GM12873 (cell line): ENCODE data around the gene CXCL17.

ENCODE experiments used
- TF ChIP-seq, protein P1 (sequence below): IDR thresholded peaks from 2 replicates; pipeline ENCODE4 v1.5.1; 2012; ENCODE audit warnings: low read depth, mild to moderate bottlenecking, moderate library complexity, low read length, control low read depth; ENCODE audit not compliant: insufficient read depth; ENCODE audit errors: missing control alignments

The CXCL17 gene

DNA sequence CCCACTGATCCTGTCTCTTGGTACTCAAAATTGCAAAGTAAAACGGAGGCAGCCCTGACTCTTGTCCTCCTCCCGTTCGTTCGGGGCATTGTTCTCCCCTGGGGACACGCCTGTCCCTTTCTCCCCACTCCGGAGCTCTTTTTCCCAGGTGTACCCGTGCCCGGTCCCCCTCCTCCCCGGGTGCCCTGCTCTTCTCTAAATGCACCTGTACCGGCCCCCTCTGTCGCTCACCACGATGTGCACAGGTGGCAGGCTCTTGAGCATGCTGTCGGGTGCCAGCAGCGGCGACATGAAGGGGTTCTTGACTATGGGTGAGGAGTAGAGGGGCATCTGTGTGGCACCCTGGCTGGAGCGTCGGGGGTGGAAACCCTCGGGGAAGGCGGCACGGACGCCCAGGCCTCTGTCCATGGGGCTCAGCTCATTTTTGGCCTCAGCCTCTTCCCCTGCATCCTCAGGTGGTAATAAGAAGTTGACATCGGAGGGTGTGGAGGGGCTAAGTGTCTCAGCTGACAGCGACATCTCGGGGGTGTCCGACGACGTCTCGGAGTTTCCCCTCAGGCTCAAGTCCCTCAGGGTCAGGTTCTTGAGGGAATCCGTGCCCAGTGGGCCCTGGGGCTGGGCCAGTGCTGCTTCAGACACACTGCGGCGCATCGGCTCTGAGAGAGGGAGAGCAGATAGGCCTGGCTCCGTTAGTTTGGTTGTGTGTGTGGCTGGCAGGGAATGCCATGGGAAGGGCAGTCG is 40.2 kb downstream of the CXCL17 start:
- TF ChIP-seq, protein P1, sequence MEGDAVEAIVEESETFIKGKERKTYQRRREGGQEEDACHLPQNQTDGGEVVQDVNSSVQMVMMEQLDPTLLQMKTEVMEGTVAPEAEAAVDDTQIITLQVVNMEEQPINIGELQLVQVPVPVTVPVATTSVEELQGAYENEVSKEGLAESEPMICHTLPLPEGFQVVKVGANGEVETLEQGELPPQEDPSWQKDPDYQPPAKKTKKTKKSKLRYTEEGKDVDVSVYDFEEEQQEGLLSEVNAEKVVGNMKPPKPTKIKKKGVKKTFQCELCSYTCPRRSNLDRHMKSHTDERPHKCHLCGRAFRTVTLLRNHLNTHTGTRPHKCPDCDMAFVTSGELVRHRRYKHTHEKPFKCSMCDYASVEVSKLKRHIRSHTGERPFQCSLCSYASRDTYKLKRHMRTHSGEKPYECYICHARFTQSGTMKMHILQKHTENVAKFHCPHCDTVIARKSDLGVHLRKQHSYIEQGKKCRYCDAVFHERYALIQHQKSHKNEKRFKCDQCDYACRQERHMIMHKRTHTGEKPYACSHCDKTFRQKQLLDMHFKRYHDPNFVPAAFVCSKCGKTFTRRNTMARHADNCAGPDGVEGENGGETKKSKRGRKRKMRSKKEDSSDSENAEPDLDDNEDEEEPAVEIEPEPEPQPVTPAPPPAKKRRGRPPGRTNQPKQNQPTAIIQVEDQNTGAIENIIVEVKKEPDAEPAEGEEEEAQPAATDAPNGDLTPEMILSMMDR, result no peak

DNA sequence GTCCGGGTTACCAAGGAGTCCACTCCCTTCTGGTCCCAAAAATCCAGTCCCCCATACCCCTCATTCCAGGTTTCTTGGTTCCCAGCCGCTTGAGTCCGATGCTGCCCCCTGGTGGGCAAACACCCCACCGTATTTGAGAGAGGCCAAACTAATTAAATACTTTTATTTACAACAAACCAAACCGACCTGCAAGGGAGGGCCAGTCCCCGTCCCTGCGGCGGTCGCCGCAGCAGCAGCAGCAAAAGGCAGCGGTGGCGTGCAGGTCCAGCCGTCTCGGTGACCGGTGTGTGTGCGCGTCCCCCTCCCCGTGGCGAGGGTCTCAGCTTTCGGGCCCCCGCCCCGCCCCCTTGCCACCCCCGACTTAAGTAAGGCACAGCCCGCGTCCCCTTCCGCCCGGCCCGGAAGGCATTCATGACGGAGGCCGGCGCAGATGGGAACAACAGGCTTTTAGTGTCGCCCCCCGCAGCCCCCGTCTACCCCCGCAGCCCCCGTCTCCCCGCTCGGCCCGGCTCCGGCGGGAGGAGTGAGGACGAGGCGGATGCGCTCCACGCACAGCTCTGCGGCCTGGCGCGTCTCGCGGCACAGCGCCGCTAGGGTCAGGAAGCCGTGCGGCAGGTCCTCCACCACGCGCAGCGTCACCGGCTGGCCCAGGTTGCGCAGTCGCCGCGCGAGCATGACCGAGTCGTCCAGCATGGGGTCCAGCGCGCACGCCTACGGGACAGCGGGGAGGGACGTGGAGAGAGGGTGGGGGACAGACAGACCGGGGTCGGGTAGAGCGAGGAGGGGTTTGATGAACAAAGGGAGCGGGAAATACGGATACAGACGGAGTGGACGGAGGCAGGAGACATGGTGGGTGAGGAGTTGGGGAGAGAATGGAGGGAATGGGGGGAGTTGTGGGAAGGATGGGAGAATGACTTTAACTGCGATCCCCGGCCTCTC is 41.1 kb downstream of the CXCL17 start:
- TF ChIP-seq, protein P1, result peak; percentile 74

DNA sequence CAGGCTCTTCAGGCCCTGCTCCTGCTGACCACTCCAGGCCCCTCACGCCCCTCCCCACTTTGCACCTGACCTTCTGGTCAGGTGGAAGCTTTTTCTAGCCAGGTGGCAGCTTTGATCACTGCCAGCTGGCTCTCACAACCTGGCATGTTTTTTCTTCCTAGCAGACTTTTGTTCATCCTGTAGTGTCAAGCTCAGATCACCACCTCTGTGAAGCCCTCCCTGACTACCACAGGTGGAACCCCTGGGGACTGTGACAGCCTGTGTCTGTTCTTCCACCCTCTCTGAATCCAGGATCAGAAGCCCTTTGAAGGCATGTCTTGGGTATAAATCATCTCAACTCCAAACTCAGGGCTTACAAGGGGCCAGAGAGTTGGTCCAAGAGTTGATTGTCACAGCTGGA is 42.3 kb downstream of the CXCL17 start:
- TF ChIP-seq, protein P1, result no peak

DNA sequence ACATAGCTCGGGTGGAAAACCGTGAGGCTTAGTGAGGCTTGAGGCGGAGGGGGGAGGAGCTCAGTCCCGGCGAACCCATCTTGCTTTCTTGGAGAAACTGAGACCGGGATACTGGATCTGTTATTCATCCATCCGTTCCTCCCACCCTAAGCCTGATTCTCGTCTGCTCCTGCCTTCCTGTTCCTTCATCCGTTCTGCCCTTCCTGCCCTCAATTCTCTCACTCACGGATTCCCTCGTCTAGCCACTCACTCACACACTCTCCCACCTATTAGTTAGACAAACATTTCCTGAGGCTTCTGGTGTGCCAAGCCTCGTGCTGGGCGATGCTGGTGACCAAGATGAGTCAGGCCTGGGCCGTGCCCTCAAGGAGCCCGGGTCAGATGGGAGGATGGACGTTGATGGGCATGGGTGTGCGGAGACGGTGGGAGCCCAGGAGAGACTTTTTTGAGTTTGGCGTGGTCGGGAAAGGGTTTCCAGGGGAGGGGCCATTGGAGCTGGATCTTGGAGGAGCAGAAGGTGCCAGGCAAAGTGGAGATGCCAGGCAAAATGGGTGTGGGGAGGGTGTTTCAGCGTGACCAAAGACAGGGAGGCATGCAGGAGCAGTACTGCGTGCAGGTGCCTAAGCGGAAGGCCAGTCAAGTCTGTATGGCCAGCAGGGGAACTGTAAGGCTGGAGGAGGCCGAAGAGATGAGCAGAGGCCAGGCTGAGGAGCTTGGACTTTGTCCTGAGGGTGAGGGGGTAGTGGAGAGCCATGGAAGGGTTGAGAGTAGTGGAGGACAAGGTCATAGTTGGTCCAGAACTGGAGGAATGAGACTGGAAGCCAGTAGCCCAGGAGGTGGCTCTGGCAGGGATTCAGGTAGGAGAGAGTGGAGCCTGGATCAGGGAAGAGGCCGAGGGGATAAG is 45.2 kb downstream of the CXCL17 start:
- TF ChIP-seq, protein P1, result no peak

DNA sequence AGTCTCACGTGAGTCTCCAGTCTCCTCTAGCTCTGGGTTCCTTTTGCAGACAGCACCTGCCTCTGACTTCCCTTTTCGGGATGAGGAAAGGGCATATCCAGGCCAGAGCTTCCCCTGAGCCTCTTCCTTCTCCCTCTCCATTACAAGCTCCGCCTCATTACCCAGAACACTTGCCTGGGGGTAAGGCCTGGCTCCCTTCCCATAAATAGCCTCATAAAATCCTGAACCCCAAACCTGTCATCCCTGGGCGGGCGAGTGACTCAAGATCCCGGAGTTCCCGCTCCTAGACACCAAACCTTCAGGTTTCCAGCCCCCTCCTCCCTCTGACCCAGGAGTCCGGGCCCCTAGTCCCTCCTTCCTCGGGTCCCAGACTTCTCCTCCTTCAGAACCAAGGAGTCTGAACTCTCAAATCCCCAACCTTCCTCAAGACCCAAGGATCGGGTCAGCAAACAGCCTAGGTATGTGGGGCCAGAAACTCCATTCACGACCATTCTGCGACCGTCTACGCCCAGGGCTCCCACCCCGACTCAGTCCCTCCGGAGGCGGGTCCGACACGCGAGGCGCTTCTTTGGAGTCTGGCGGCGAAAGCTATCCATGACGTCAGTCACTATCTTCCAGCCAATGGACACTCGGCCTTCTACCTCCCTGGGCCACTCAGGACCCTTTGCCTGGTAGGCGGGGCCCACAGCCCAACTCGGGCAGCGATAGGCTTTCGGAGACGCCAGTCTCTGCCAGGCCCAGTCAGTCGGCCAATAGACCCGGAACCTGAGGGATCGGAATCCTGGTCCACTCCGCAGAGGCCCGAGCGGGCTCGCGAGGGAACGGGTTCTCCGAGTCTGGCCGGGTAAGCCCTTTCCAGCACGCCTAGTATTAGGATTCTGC is 46.1 kb downstream of the CXCL17 start:
- TF ChIP-seq, protein P1, result no peak

DNA sequence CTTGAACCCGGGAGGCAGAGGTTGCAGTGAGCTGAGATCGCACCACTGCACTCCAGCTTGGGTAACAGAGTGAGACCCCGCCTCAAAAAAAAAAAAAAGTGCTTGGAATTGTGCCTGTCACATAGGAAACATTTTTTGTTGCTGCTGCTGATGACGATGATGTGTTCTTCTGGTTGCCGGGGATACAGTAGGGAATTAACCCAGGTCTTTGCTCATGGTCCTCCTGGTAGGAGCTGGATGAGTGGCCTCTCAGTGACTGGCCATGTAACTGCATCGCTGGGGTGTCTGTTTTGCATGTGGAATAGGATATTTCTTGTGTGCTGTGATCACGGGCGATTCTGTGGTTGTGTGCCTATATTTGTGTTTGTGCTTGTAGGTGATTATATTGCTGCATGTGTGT is 48.0 kb downstream of the CXCL17 start:
- TF ChIP-seq, protein P1, result no peak
